Left lobe of liver (tissue), 2 donors: ENCODE results near the gene HAUS6. TPM values are rescaled to one million over a fixed set of nuclear protein-coding genes. Genes with fewer than 3 reads are reported as not detected.
"Not testable (repeated sequence)": the region's sequence is repeated elsewhere in the genome, so short reads cannot be mapped to it uniquely, and the experiment has no call there.

Source experiments
- ATAC-seq: fragments of 200-7000 bp; cut with Tn5 transposase; one replicate; pipeline ENCODE4 v1.9.1; 2020; ENCODE audit warnings: mild to moderate bottlenecking, moderate library complexity
- DNase-seq: peaks from one replicate; pipeline ENCODE4 v3.0.0-alpha.2; 2020; ENCODE audit warnings: low spot score
- total RNA-seq: library from RNA; stranded (reverse); gene quantifications from one replicate; pipeline ENCODE4 v1.2.1, GENCODE V29; 2021
- donor health status: DM: no; HTN: no; CAD: no; lungs with moderate emphysema.
- donor health status: DM: no; HTN: yes; CAD: no.

HAUS6 gene
- total RNA-seq, 1 donor from 2014 or later: 2.6 TPM

DNA sequence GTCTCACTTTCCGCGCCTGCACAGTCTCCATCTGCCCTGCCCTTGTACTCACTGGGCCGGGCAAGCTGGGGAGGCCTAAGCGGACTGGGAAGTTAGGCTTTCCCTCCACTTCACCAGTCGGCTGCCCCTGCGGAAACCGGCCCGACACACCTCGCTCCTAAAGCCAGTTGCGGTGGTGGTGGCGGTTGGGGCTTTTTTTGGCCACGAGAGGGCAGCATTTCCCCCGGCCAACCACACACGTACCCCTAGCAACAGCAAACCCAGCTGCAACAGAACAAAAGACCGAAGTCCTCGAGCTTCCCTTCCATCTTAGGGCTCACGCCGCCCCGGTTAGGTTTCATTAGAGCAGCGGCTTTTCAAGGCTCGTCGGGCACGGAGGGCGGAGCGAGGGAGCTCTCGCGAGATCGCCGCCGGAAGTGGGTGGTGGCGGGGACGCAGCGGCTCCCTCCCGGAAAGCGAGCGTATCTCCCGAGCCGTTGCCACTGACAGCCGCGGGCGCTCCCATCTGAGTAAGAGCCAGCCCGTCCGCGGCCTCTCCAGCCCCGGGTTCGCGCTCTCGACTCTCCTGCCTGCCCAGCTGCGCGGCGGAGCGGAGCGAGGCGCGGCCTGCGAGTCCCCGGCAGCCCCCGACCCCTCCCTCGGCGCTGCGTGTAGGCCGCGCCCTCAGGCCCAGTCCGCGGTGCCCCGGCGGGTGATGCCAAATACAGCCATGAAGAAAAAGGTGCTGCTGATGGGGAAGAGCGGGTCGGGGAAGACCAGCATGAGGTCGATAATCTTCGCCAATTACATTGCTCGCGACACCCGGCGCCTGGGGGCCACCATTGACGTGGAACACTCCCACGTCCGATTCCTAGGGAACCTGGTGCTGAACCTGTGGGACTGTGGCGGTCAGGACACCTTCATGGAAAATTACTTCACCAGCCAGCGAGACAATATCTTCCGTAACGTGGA lies 53.5 kb downstream of the HAUS6 start, which contains the start of gene RRAGA:
RRAGA (plus strand) TSS at position 462 of the 951 bp plus-strand sequence; CDS start at position 695, 233 bp downstream.
- DNase-seq (peak; percentile 96), ATAC-seq (peak; percentile 91)

DNA sequence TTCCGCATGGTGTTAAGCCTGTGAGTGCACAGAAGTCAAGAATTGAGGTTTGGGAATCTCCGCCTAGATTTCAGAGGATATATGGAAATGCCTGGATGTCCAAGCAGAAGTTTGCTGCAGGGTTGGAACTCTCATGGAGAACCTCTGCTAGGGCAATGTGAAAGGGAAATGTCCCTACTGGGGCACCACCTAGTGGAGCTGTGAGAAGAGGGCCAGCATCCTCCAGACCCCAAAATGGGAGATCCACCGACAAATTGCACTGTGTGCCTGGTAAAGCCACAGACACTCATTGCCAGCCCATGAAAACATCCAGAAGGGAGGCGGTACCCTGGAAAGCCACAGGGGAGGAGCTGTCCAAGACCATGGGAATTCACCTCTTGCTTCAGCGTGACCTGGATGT lies 66.1 kb downstream of the HAUS6 start:
- ATAC-seq: no peak
- no peak for DNase-seq

DNA sequence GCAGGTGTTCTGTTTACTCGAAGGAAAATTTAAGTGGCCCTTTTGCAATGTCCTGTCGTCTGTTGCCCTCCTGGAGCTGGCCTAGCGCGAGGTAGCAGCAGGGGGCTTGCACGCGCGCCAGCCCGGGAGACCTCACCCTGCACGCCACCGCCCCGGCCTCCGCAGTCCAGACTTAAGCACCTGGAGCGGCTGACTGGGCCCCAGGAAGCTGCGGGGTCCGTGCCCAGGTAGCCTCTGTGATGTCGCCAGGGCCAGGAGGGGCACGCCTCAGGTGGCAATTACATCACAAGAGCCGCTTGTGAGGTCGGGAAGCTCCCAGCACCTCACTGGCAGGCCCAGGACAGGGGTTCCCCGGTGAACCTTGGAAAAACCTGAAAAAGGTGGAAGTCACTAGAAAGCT lies 69.7 kb downstream of the HAUS6 start, which contains the start of gene SAXO1:
SAXO1 (minus strand) TSS at position 195 of the 400 bp plus-strand sequence. CDS start 301 bp downstream, outside the sequence.
- ATAC-seq: no peak
- DNase-seq: no peak

DNA sequence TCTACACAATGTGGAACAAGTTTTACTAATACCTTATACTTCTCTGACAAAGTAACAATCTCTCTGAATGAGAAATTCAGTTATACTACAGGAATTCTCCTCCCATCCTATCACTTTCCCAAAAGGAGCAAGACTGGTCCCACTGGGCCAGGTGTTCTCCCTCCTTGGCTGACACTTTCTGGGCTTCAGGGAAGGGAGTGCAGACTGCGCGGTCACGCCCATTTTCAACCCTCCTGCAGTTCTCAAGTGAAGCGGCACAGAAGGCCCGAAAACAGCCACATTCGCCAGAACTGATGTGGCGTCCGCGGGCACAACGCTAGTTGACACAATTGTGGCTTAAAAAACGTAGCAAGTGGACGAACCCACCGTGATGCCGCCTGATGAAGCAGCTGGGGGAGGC lies 70.3 kb downstream of the HAUS6 start:
- DNase-seq (no peak), ATAC-seq (no peak)

DNA sequence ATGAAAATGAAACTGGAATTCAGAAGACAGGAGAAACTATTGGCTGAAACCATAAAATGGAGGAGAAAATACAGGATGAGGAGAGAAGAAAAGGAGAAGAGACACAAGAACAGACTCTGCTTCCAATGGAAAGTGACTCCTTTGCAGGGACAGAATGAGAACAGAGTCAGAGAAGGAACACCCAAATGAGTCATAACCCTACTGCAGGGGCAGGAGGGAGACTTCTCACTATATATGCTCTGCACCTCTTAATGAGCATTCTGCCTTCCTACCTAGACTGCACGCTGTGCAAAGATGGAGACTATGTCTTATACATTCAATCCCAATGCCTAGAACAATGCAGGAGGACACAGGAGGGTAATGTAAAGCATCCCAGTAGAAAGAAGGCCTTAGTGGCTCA lies 71.8 kb downstream of the HAUS6 start:
- ATAC-seq: no peak

DNA sequence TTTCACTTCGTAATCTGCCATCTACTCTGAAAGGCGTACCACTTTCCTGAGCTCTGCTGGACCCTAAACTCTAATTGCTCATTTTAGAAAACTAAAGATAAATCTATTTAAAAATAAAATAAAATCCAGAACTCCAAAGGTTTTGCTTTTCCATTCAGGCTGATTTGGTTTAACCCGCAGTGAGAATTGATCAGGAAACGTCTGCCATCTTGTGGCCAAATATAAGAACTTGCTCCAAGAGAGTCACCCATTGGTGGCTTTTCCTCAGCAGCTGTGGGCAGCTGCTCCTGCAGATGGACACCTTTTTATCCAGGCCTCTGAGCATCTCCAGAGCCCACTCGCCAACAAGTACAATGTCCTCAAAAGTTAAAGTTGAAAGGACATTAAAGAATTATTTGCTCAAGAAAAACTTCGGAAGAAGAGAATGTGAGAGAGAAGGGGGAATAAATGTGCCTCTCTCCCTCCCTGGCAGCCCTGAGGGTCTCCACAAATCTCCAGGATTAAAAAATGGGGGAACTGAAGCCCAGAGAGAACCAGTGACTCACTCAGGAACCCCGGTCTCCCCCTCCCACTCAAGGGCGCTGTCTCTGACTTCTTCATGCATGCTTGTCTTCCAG lies 73.8 kb downstream of the HAUS6 start:
- ATAC-seq: peak; percentile 95

More for the DNA sequence above, 71.8 kb downstream of the HAUS6 start:
- DNase-seq: no peak

DNA sequence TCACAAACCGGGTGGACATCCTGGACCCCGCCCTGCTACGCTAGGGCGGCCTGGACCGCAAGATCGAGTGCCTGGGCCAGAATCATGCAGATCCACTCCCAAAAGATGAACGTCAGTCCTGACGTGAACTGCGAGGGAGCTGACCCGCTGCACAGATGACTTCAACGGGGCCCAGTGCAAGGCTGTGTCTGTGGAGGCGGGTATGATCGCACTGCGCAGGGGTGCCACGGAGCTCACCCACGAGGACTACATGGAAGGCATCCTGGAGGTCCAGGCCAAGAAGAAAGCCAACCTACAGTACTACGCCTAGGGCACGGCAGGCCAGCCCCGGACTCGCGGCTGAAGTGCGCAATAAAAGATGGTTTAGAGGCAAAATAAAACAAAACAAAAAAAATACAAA lies 74.9 kb downstream of the HAUS6 start:
- no peak for DNase-seq

More for the DNA sequence above, 73.8 kb downstream of the HAUS6 start:
- DNase-seq: no peak

DNA sequence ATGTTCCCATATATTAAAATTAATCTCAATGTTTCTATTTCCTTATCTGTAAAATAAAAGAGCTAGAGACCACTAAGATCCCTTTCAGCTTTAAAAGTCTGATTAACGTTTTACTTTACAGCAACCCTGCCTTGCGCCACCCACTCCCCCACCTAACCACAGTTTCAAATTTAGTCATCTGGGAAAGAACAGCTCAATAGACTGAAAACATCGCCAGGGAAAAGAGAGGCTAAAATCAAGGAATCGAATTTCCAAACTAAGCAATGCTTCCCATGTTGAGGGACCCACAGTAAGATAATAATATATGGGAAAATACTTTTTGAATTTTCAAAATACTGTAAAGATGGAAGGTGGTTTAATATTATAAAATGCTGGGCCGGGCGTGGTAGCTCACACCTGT lies 76.3 kb downstream of the HAUS6 start:
- DNase-seq (no peak), ATAC-seq (no peak)

More for the DNA sequence above, 74.9 kb downstream of the HAUS6 start:
- ATAC-seq: no peak

DNA sequence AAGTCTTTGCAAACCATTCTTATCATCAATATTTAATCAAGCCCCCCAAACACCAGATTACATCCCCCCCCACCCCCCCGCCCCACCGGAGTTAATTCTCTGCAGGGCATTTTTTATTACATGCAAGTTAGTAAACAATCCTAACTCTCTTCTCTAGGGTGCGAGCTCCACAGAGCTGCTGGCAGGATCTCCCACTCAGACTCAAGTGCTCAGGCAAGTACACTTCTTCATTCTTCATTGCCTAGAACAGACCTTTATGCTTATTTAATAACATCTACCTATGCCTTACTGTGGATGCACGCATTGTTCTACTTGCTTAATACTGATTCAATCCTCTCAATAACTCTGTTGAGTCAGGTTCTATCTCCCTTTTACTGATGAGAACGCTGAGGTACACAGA lies 79.6 kb downstream of the HAUS6 start:
- no peak for ATAC-seq
- DNase-seq: no peak

DNA sequence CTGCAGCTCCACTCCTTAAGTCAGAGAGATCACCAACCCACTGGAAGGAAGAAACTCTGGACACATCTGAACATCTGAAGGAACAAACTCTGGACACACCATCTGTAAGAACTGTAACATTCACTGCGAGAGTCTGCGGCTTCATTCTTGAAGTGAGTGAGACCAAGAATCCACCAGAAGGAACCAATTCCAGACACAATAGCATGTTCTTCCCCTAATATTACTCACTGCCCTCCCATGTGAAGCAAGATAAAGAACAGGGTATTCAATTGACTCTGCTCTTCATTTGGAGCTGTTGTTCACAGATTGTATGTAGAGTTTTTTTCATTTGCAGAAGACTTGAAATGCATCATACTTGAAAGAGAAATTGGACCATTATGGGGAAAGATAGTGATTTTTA lies 80.5 kb downstream of the HAUS6 start:
- DNase-seq (no peak), ATAC-seq (no peak)

DNA sequence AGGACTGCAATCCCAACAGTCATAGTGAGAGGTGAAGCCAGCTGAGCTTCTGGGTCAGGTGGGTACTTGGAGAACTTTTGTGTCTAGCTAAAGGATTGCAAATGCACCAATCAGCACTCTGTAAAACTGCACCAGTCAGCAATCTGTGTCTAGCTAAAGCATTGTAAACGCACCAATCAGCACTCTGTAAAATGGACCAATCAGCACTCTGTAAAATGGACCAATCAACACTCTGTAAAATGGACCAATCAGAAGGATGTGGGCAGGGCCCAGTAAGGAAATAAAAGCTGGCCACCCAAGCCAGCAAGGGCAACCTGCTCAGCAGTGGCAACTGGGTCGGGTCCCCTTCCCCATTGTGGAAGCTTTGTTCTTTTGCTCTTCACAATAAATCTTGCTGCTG lies 81.1 kb downstream of the HAUS6 start:
- ATAC-seq, DNase-seq: not testable (repeated sequence)

DNA sequence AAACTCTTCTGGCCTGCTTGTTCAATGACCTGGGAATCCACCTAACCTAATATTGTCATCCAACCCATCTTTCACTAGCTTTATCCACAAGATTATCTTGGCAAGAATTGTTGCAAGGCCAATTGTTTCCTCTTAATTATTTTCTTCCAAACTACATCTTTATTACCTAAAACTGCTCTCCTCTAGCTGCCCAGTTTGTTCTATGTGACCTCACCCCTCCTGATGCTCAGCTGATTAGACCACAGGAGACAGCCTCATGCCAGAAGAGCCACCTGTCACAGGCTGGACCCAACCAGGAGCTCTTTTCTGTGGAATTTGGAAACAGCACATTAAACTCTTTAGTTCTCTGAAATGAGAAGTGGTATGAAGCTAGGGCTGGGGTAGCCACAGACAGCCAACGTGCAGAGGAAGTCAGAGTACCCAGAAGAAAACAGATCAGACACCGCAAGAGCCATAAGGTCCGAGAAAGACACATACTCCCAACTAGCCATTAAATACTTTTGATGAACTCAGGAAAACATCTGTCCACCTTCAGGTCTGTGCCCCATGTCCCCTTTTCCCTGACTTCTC lies 81.7 kb downstream of the HAUS6 start:
- DNase-seq: no peak
- ATAC-seq: no peak

DNA sequence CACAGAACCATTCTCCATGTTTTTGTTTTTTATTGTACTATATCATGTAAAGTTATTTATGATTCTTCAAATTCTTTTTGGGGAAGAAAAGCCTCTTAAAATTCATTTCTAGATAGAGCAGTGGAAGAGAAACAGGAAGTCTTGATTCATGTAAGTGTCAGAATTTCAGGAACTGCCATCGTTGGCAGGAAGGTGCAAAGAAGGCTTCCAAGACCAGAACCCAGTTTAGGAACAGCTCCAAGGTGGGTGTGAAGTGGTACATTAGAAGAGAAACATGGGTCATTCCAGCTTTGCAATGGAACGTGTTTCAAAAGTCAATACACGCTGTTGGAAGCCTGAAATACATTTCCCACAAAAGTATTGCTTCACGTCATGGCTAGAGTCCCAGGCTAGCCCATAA lies 84.5 kb downstream of the HAUS6 start:
- no peak for DNase-seq
- ATAC-seq: no peak

DNA sequence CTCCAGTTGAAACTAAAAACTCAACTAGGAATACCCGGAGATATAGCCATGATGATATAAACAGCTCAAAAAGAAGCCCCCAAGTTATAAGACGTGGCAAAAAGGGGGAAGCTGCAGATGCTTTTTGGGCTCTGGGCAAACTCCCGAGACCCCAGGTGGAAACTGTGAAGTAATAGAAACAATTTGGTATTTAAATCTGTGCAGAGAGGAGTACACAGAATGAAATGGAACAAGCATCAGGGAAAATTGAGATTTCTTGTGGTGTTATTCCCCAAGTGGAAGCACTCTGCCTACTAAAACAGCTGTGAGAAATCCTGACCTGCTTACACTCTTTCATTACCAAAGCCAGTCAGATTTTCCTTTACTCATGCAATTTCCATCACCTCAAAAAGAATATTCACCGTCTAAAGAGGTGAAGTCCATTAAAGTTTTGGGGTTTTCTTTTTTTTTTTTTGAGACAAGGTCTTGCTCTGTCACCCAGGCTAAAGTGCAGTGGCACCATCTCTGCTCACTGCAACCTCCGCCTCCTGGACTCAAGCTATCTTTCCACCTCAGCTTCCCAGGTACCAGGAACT lies 93.2 kb downstream of the HAUS6 start:
- ATAC-seq: no peak
- no peak for DNase-seq

Other genes with a start within 250 kb of the HAUS6 start
- not detected for gene SAXO1, start 69.7 kb downstream of the HAUS6 start, total RNA-seq
- 35.9 TPM for gene RRAGA, start 53.5 kb downstream of the HAUS6 start, total RNA-seq
- gene PLIN2, start 24.6 kb upstream of the HAUS6 start, total RNA-seq: 281 TPM
- gene DENND4C, start 127.8 kb upstream of the HAUS6 start, total RNA-seq: 17.1 TPM